ENCODE measurements around the gene AGAP1. TPM values are rescaled to one million over a fixed set of nuclear protein-coding genes. Genes with fewer than 3 reads are reported as not detected.

AGAP1 gene
- total RNA-seq, 4 donors from 2014 or later, result 13.7 to 18.5 (median 17.1) TPM

DNA sequence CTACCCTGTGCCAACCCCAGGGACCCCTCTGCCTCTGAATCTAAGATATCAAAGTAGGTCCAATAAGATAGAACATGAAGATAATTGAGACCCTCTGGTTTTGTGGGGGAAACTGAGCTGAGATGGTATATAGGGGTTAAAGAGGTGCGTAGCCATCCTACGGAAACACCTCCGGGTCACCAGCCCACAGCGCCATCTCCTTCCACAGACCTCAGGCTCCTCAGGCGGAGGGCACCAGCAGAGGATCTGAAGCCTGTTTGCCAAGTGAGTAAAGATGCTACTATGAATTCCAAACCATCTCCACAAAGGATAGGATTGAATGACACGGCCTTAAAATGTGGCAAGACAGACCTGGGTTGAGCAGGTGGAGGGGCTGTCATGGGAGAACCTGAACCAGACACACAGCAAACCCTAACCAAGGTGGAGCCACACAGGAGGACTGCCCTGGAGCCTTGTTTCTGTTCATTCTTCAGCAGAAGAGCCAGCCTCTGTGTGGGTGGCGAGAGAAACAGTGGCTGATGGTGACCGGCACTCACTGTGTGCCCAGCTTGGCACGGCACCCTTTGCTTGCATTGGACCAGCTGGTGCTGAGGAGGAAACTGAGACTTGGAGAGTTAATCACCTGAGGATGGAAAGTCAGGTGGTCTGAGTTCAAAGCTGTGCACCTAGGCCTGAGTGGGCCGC is 664.1 kb downstream of the AGAP1 start:
- H3K4me3 ChIP-seq (ENCODE audit: low read depth, poor library complexity, severe bottlenecking), result no peak overlapping the region
- intact Hi-C loops (cut with DNase I; ENCODE audit: low total_unique reads), result no loop called here
- no peak for DNase-seq (ENCODE audit: low spot score in 2 of 2)
- no peak for TF ChIP-seq POLR2A (IDR thresholded peaks at IDR 0.05)
- TF ChIP-seq, protein P1, sequence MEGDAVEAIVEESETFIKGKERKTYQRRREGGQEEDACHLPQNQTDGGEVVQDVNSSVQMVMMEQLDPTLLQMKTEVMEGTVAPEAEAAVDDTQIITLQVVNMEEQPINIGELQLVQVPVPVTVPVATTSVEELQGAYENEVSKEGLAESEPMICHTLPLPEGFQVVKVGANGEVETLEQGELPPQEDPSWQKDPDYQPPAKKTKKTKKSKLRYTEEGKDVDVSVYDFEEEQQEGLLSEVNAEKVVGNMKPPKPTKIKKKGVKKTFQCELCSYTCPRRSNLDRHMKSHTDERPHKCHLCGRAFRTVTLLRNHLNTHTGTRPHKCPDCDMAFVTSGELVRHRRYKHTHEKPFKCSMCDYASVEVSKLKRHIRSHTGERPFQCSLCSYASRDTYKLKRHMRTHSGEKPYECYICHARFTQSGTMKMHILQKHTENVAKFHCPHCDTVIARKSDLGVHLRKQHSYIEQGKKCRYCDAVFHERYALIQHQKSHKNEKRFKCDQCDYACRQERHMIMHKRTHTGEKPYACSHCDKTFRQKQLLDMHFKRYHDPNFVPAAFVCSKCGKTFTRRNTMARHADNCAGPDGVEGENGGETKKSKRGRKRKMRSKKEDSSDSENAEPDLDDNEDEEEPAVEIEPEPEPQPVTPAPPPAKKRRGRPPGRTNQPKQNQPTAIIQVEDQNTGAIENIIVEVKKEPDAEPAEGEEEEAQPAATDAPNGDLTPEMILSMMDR (IDR thresholded peaks at IDR 0.05), result no peak
- 86 to 90% methylated on average over 10 of the region's 10 CpGs for WGBS, 2 donors

DNA sequence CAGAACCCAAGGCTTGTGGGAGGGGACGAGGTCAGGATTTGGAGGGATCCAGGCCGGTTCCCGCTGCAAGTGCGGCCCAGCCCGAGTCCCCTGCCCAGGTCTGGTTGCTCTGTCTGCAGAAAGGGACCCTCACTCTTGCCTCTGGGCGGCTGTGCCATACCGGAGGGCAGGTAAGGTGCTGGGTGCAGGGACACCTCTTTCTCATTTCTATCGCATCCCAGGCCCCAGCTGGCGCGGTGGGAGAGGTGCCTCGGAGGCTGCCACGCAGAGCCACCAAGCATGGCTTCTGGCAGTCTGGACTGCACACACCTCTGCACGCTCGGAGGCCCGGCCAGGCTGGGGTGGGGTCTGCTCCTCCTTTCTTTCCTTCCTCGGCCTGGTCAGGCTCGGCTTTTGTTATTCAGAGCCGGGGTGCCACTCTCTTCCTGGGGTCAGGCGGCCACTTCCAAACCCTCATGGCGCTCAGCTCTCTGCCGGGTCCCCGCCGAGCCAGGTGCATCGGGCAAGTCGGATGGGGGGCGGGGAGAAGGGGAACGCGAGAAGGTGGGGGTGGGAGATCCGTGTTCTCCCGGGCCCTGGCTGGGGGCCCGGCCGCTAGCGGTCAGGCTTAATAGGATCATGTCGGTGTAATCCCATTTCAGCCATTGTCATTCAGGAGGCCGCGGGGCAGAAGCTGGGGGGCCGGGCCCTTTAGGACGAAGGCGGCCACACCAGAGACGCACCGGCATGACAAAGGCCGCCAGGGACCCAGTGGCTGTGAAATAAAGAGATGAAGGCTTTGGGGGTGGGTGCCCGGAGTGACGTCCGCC is 665.3 kb downstream of the AGAP1 start:
- TF ChIP-seq, protein P1 (IDR thresholded peaks at IDR 0.05), result no peak
- TF ChIP-seq POLR2A (IDR thresholded peaks at IDR 0.05), result no peak
- intact Hi-C loops (cut with DNase I; ENCODE audit: low total_unique reads), result no loop called here
- 36 to 41% methylated on average over 37 to 45 of the region's 45 CpGs for whole genome bisulfite sequencing, 2 donors

DNA sequence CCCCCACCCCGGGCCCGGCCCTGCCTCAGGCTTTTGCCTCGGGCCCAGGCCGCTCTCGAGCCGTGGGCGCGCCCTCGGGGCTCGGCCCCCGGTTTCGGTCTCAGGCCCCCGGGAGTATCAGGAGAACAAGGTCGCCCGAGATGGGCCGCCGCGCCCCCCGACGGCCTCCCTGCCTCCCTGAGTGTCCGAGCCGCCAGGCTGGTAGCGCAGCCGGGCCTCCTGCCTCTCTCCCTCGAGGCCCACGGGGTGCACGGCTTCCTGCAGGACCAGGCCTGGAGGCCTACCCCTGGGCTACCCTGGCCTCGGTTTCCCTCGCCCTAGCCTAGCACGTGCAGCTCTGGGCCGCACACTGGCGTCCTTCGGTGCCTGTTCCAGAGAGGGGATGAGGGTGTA is 665.9 kb downstream of the AGAP1 start:
- intact Hi-C loops (cut with DNase I; ENCODE audit: low total_unique reads), result no loop called here
- DNase-seq (ENCODE audit: low spot score in 2 of 2), result peak in 1 of 2 donors; percentile 81
- TF ChIP-seq, protein P1 (IDR thresholded peaks at IDR 0.05), result no peak
- TF ChIP-seq POLR2A (IDR thresholded peaks at IDR 0.05), result no peak
- 13 to 25% methylated on average over 9 to 15 of the region's 33 CpGs for WGBS, 2 donors
- no peak overlapping the region for H3K4me3 ChIP-seq (ENCODE audit: low read depth, poor library complexity, severe bottlenecking)

More for the DNA sequence above, 665.3 kb downstream of the AGAP1 start:
- DNase-seq (ENCODE audit: low spot score in 2 of 2), result peak in 1 of 2 donors; percentile 80
- H3K4me3 ChIP-seq (ENCODE audit: low read depth, poor library complexity, severe bottlenecking), result no peak overlapping the region

DNA sequence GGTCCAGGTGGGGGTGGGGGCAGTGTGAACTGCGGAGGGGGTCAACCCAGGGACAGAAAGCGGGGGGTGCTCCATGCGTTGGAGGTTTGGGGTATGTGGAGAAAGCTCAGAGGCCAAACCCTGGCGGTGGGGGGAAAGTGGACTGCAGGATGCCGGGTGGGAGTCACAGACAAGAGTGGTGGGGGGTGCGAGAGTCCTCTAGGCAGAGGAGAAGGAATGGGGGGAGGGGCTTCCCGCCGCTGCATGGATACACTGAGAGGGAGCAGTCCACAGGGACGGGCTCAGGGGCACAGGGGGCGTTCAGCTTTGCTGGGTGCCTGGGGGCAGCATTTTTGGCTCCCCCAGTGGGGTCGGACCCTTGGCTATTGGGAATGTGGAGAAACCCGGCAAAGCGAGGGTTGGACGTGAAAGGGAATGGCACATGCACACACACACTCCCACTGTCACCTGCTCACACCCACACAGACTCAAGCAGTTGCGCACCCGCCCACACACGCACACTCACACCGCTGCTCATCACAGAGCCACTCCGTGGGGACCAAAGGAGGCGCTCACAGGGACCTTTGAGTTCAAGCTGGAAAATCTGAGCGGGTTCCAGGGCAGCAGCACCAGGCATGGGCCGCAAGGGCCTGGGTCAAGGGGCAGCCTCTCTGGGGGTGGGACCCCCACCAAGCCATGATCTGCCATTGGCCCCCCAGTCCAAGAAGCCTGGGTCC is 666.7 kb downstream of the AGAP1 start:
- DNase-seq (ENCODE audit: low spot score in 2 of 2), result peak in 1 of 2 donors; percentile 78
- intact Hi-C loops (cut with DNase I; ENCODE audit: low total_unique reads), result no loop called here
- no peak for TF ChIP-seq POLR2A (IDR thresholded peaks at IDR 0.05)
- TF ChIP-seq, protein P1 (IDR thresholded peaks at IDR 0.05), result no peak
- H3K4me3 ChIP-seq (ENCODE audit: low read depth, poor library complexity, severe bottlenecking), result no peak overlapping the region
- 49 to 60% methylated on average over 22 of the region's 22 CpGs for WGBS, 2 donors

DNA sequence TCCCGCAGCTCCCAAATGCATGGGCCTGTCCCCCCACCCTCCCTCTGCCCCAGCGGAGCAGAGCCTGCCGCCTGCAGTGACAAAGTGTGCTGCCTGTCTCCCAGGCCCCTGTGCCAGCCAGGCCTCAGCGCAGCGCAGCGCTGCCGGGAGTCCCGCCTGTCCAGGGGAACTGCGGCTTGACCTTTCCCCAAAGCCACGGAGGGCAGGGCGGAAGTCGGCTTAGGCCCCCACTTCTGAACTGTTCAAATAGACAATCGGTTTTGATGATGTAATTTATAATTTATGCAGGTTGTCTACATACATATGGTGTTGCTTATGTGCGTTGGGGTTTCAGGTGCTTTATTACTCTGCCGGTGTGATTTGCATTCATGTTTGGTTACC is 667.2 kb downstream of the AGAP1 start:
- peak in 1 of 2 donors; percentile 69 for DNase-seq (ENCODE audit: low spot score in 2 of 2)
- WGBS, 2 donors, result 63 to 76% methylated on average over 14 of the region's 15 CpGs
- no peak overlapping the region for H3K4me3 ChIP-seq (ENCODE audit: low read depth, poor library complexity, severe bottlenecking)
- intact Hi-C loops (cut with DNase I; ENCODE audit: low total_unique reads), result no loop called here
- TF ChIP-seq, protein P1 (IDR thresholded peaks at IDR 0.05), result no peak
- TF ChIP-seq POLR2A (IDR thresholded peaks at IDR 0.05), result no peak
